ENCODE measurements around the gene FGD5. TPM values are rescaled to one million over a fixed set of nuclear protein-coding genes. Genes with fewer than 3 reads are reported as not detected.

FGD5 gene
- polyA plus RNA-seq, 3 donors, result 0.03 TPM; not detected in 2

DNA sequence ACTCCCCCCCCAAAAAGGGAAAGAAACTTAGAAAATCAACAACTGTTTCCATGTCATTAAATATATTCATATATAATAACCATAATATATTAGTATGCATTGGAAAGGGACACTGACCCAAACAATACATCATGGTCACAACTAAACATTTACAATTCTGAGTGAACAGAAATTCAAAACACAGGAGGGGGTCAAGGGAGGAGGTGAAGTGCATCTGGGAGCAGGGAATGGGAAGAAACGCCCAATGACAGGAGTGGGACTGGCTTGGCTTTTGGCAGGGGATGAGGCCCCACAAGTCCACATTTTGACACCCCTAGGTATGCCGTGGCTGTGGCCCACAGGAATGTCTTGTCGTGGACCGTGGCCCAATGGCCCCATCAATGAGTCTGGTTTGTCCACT lies 41.1 kb downstream of the FGD5 start:
- H3K27me3 Mint-ChIP-seq (ENCODE audit: low read depth in 3 of 3), result peaks cover 2 to 7% (median 5%) of the 10 kb centered on the region in 3 donors
- H3K4me1 ChIP-seq (ENCODE audit: control insufficient read depth in 1 of 2, insufficient read depth in 2 of 2, low read length in 2 of 2), result no peaks in the 10 kb centered on the region
- no peaks in the 10 kb centered on the region for H3K36me3 Mint-ChIP-seq
- H3K9me3 ChIP-seq (replicated peaks in 1 of 2; ENCODE audit: control insufficient read depth in 1 of 2, insufficient read depth in 1 of 2, low read length in 2 of 2), result no peaks in the 10 kb centered on the region
- H3K4me1 Mint-ChIP-seq, result peaks cover 7% of the 10 kb centered on the region
- no peak overlapping the region for H3K27ac ChIP-seq (ENCODE audit: low read depth in 1 of 2, low read length in 2 of 2)
- H3K9ac ChIP-seq (ENCODE audit: insufficient read depth, low read length, poor library complexity, severe bottlenecking), result no peak overlapping the region
- DNase-seq, result no peak
- no peak overlapping the region for H3K4me3 Mint-ChIP-seq
- H3K79me2 ChIP-seq (ENCODE audit: insufficient read depth, low read length), result no peaks in the 10 kb centered on the region
- TF ChIP-seq, protein P1, sequence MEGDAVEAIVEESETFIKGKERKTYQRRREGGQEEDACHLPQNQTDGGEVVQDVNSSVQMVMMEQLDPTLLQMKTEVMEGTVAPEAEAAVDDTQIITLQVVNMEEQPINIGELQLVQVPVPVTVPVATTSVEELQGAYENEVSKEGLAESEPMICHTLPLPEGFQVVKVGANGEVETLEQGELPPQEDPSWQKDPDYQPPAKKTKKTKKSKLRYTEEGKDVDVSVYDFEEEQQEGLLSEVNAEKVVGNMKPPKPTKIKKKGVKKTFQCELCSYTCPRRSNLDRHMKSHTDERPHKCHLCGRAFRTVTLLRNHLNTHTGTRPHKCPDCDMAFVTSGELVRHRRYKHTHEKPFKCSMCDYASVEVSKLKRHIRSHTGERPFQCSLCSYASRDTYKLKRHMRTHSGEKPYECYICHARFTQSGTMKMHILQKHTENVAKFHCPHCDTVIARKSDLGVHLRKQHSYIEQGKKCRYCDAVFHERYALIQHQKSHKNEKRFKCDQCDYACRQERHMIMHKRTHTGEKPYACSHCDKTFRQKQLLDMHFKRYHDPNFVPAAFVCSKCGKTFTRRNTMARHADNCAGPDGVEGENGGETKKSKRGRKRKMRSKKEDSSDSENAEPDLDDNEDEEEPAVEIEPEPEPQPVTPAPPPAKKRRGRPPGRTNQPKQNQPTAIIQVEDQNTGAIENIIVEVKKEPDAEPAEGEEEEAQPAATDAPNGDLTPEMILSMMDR (IDR thresholded peaks at IDR 0.05), result no peak
- no peak overlapping the region for H2AFZ ChIP-seq (ENCODE audit: insufficient read depth, low read depth, low read length, poor library complexity, severe bottlenecking)
- H4K20me1 ChIP-seq (ENCODE audit: insufficient read depth, low read length), result no peaks in the 10 kb centered on the region
- intact Hi-C loops (cut with micrococcal nuclease), result no loop called here
- no peak overlapping the region for H3K4me2 ChIP-seq (replicated peaks; ENCODE audit: extremely low read depth, low read length, poor library complexity, severe bottlenecking)
- 94% methylated on average over 4 of the region's 4 CpGs for WGBS (ENCODE audit: insufficient coverage)
- H3K27ac Mint-ChIP-seq, result no peak overlapping the region
- no peaks in the 10 kb centered on the region for H3K27me3 ChIP-seq (ENCODE audit: control insufficient read depth in 2 of 2, insufficient read depth in 2 of 2, low read length in 2 of 2)
- no peaks in the 10 kb centered on the region for H3K36me3 ChIP-seq (replicated peaks in 1 of 2; ENCODE audit: control insufficient read depth in 1 of 2, insufficient read depth in 2 of 2, low read length in 2 of 2)
- H3K9me3 Mint-ChIP-seq, result peaks cover 0 to 7% (median 3%) of the 10 kb centered on the region in 7 donors
- no peak overlapping the region for H3K4me3 ChIP-seq (replicated peaks in 1 of 3; ENCODE audit: low read depth in 2 of 3, low read length in 3 of 3)

DNA sequence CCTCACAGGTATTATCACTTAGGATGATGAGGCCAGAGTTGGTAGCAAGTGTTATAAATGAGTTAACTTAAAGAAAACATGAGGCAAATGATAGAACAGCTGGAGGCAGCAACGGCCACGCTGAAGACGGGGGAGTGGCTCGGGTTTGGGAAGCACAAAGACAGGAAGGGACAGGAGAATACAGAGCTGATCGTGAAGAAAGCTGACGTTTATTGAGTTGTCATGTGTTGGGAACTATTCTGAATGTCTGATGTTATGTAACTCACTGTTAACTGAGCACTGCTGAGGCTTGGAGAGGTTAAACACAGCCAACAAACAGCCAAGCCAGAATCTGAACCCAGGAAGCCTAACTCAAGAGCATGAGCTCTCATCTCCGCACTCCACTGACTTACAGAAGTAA lies 42.3 kb downstream of the FGD5 start:
- TF ChIP-seq, protein P1 (IDR thresholded peaks at IDR 0.05), result no peak
- no peaks in the 10 kb centered on the region for H3K36me3 Mint-ChIP-seq
- DNase-seq, result no peak
- H3K27ac Mint-ChIP-seq, result no peak overlapping the region
- H3K27me3 ChIP-seq (ENCODE audit: control insufficient read depth in 2 of 2, insufficient read depth in 2 of 2, low read length in 2 of 2), result no peaks in the 10 kb centered on the region
- no peak overlapping the region for H3K4me2 ChIP-seq (replicated peaks; ENCODE audit: extremely low read depth, low read length, poor library complexity, severe bottlenecking)
- peaks cover 0 to 5% (median 3%) of the 10 kb centered on the region in 7 donors for H3K9me3 Mint-ChIP-seq
- H3K4me3 ChIP-seq (replicated peaks in 1 of 3; ENCODE audit: low read depth in 2 of 3, low read length in 3 of 3), result no peak overlapping the region
- no peak overlapping the region for H3K4me3 Mint-ChIP-seq
- 34% methylated on average over 5 of the region's 7 CpGs for WGBS (ENCODE audit: insufficient coverage)
- H3K79me2 ChIP-seq (ENCODE audit: insufficient read depth, low read length), result no peaks in the 10 kb centered on the region
- H4K20me1 ChIP-seq (ENCODE audit: insufficient read depth, low read length), result no peaks in the 10 kb centered on the region
- H3K9me3 ChIP-seq (replicated peaks in 1 of 2; ENCODE audit: control insufficient read depth in 1 of 2, insufficient read depth in 1 of 2, low read length in 2 of 2), result no peaks in the 10 kb centered on the region
- intact Hi-C loops (cut with micrococcal nuclease), result no loop called here
- peaks cover 7% of the 10 kb centered on the region for H3K4me1 Mint-ChIP-seq
- no peak overlapping the region for H3K27ac ChIP-seq (ENCODE audit: low read depth in 1 of 2, low read length in 2 of 2)
- no peaks in the 10 kb centered on the region for H3K4me1 ChIP-seq (ENCODE audit: control insufficient read depth in 1 of 2, insufficient read depth in 2 of 2, low read length in 2 of 2)
- H3K36me3 ChIP-seq (replicated peaks in 1 of 2; ENCODE audit: control insufficient read depth in 1 of 2, insufficient read depth in 2 of 2, low read length in 2 of 2), result no peaks in the 10 kb centered on the region
- H2AFZ ChIP-seq (ENCODE audit: insufficient read depth, low read depth, low read length, poor library complexity, severe bottlenecking), result no peak overlapping the region
- peaks cover 2 to 4% (median 4%) of the 10 kb centered on the region in 3 donors for H3K27me3 Mint-ChIP-seq (ENCODE audit: low read depth in 3 of 3)
- H3K9ac ChIP-seq (ENCODE audit: insufficient read depth, low read length, poor library complexity, severe bottlenecking), result no peak overlapping the region
